Mucosa of descending colon (tissue), 3 donors: ENCODE measurements around the gene ARIH1. TPM values are rescaled to one million over a fixed set of nuclear protein-coding genes. Genes with fewer than 3 reads are reported as not detected.
"Not testable (repeated sequence)": the region's sequence is repeated elsewhere in the genome, so short reads cannot be mapped to it uniquely, and the experiment has no call there.

ENCODE experiments used
- ATAC-seq: fragments of 200-7000 bp; cut with Tn5 transposase; one replicate; pipeline ENCODE4 v1.9.1; 2020; ENCODE audit warnings: mild to moderate bottlenecking, moderate library complexity
- DNase-seq, 3 donors: peaks; one replicate each; pipeline ENCODE4 v3.0.0-alpha.2; 2020
- H3K36me3 ChIP-seq: fragments of 200-600 bp; one replicate; pipeline ENCODE4 v1.8.0; 2021; ENCODE audit warnings: low read depth, mild to moderate bottlenecking
- H3K4me1 ChIP-seq: fragments of 200-600 bp; one replicate; pipeline ENCODE4 v1.8.0; 2021; ENCODE audit warnings: low read depth, mild to moderate bottlenecking
- H3K4me3 ChIP-seq: fragments of 200-600 bp; one replicate; pipeline ENCODE4 v1.8.0; 2021; ENCODE audit warnings: mild to moderate bottlenecking
- H3K9me3 ChIP-seq: fragments of 200-600 bp; one replicate; pipeline ENCODE4 v1.8.0; 2021; ENCODE audit warnings: mild to moderate bottlenecking
- intact Hi-C, 2 donors: fragments of 100-400 bp; cut with DNase I in 1 of 2; cut with micrococcal nuclease in 1 of 2; formaldehyde crosslinking; loops; one replicate each; pipeline versions ENCODE4 v1.11.0 to v1.11.1; 2022; cut with DNase I, micrococcal nuclease
- total RNA-seq, 3 donors: library from RNA; stranded (reverse); fragmentation: NEBNext Ultra II Directional in 2 of 3; extraction: Animal tissue kit (Norgen Biotek cat#: 25700) in 2 of 3; gene quantifications; one replicate each; pipeline versions ENCODE4 v1.2.1 to v1.2.4, GENCODE V29; 2021 to 2023
- donor health status: DM: no; HTN: no; CAD: no; lungs with moderate emphysema.
- donor health status: DM: no; HTN: no; CAD: no.
- donor health status: DM: no; HTN: yes; CAD: no.

Gene ARIH1
- total RNA-seq, 3 donors from 2014 or later = 109 to 205 (median 118) TPM

DNA sequence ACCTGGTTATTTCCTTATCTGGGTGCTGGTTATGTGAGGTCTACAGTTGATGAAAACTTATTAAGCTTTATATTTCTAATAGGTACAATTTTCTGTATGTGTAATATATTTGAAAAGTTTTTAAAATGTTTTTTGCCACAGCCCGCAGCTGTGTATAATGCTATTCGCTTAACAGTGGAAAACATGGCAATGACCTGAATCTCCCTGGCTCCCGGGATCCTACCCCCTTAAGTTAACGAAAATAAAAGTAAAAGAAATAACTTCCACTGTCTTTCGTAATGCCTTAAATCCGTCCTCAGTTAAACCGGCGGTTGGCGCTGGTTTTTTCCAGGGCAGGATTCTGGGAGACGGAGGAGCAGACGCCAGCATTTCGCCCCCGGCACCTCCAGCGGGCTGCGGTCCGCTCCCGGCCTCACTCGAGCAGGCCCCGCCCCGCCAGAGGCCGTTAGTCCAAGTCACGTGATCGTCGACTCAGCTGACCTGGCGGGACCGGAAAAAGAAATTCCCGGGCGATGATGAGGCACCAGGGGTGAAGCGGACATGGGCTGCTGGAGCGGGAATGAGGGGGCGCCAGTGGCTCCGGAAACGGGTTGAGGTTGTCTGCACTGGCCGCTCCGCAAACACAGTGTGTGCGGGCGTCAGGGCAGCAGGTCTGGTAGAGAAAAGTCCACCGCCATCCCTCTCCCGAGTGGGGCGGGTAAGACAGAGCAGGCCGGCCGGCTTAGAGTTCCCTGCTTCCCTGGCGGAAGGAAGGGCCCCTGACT, 162.6 kb downstream of the ARIH1 start:
- intact Hi-C loops, H3K9me3 ChIP-seq, H3K36me3 ChIP-seq, H3K4me1 ChIP-seq, H3K4me3 ChIP-seq: not testable (repeated sequence)
- DNase-seq = peak; percentile 84 to 90 (median 88)
- ATAC-seq = peak; percentile 93

DNA sequence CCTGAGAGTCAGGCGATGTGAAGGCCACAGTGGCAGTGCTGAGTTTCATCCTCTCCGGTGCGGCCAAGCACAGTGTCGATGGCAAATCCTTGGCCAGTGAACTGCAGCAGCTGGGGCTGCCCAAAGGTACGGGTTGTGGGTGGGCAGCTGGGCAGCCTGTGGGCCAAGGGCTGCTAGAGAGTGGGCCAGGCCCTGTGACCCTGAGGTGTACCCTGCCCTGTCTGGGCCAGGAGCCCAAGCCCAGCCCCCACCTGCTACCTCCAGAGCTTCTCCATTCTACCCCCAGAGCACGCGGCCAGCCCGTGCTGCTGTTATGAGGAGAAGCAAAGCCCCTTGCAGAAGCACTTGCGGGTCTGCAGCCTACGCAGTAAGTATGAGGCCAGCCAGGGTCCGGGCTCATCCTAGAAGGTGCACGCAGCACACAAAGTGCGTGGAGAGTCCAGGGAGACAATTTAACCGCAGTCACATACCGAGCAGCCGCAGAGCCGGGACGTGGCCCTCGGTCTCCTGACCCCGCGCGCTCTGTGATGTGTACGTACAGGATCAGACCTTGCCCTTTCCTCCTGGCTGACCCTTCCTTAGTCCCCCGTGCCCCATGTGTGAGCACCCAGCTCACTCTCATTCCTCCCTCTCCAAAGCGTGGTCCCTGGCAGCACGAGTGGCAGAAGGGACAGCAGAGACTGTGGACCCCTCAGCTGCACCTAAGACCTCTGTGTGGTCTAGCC, 165.8 kb downstream of the ARIH1 start:
- H3K4me3 ChIP-seq, H3K9me3 ChIP-seq, H3K4me1 ChIP-seq, ATAC-seq, DNase-seq, H3K36me3 ChIP-seq, intact Hi-C loops: not testable (repeated sequence)

DNA sequence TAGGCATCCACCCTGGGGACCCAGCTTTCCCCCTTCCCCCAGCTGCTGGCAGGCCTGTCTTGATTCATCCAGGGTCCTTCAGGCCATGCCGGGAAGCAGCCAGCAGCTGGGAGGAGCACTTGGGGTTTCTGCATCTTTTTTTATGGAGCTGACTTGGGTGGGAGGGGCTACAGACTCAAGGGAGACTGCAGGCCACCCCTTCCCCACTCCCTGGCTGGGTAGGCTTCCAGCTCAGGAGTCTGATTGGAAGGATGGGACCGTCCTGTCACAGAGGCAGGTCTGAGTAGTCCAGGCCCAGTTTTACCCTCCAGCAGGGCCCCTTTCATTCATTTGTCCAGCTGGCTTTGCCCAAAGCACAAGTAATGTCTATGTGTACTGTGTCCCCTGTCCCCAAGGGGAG, 168.1 kb downstream of the ARIH1 start:
- ATAC-seq, H3K4me1 ChIP-seq, H3K9me3 ChIP-seq, H3K4me3 ChIP-seq, intact Hi-C loops, DNase-seq, H3K36me3 ChIP-seq: not testable (repeated sequence)

DNA sequence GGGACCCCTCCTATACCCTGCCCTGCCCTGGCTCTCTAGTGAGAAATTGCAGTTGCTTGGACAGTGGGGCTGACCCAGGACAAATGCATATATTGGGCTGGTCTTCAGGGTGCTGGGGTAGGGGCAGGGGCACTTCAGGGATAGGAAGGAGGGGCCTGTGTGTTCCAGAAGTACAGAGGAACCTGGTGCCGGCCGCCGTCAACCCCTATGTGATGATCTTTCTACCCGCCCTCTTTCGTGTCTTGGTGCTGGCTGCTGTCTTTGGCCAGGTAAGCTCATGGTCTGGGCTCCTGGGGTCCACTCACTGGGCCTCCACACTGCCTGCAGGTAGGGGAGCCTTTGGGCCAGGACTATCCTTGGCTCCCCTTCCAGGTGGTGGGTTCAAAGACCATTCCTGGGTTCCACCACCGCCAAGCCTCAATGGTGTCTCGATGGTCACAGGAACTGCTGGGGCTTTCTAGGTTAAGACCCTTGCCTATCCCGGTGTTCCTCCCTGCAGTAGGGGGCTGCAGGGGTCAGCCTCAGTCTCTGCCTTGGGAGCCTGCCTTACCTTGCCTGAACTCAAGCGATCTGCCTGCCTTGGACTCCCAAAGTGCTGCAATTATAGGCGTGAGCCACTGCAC, 174.6 kb downstream of the ARIH1 start:
- H3K4me3 ChIP-seq, H3K9me3 ChIP-seq, intact Hi-C loops, H3K4me1 ChIP-seq, H3K36me3 ChIP-seq, ATAC-seq, DNase-seq: not testable (repeated sequence)

Other genes starting within 250 kb of the ARIH1 start
- gene PKM, start 243.1 kb upstream of the ARIH1 start, total RNA-seq = 100 to 1,000 TPM; 328 to 450 (median 372) TPM
- gene PARP6, start 201.8 kb upstream of the ARIH1 start, total RNA-seq = 10 to 100 TPM; 32.9 to 89.3 (median 61.4) TPM
- gene CELF6, start 154.2 kb upstream of the ARIH1 start, total RNA-seq = 1 to 10 TPM in 2 of 3 donors, under 1 TPM in 1; 0.67 to 3.8 (median 3.0) TPM
- 100 to 1,000 TPM in 1 of 3 donors, 10 to 100 TPM in 2; 81.0 to 105 (median 96.5) TPM for gene HEXA, start 98.3 kb upstream of the ARIH1 start, total RNA-seq
- gene TMEM202, start 76.0 kb upstream of the ARIH1 start, total RNA-seq = not detected
- not detected for gene GOLGA6B, start 180.4 kb downstream of the ARIH1 start, total RNA-seq
- gene HIGD2B, start 211.9 kb downstream of the ARIH1 start, total RNA-seq = not detected
- gene BBS4, start 211.9 kb downstream of the ARIH1 start, total RNA-seq = 10 to 100 TPM; 11.7 to 15.0 (median 13.6) TPM